GM06990 (cell line): ENCODE data around the gene PHETA1.
A peak's percentile ranks its signal among the peaks of the same experiment; 100 is the strongest.
"Not testable (repeated sequence)": the region's sequence is repeated elsewhere in the genome, so short reads cannot be mapped to it uniquely, and the experiment has no call there.

Source experiments
- DNase-seq: peaks from one replicate; pipeline ENCODE4 v3.0.0-alpha.2; 2011; ENCODE audit not compliant: insufficient read length; ENCODE audit errors: extremely low read depth
- H3K27me3 ChIP-seq: replicated peaks from 2 replicates; pipeline ENCODE4 v1.6.0; 2011; ENCODE audit warnings: low read length; ENCODE audit not compliant: control insufficient read depth, insufficient read depth
- H3K36me3 ChIP-seq: 2 replicates; pipeline ENCODE4 v1.5.1; 2011; ENCODE audit warnings: low read length; ENCODE audit not compliant: control insufficient read depth, insufficient read depth
- H3K4me3 ChIP-seq: replicated peaks from 2 replicates; pipeline ENCODE4 v1.5.1; 2011; ENCODE audit warnings: low read depth, mild to moderate bottlenecking, control low read depth, low read length
- CTCF ChIP-seq: IDR thresholded peaks from 2 replicates; pipeline ENCODE4 v1.5.1; 2011; ENCODE audit warnings: low read length, control low read depth, mild to moderate bottlenecking, inconsistent platforms; ENCODE audit not compliant: insufficient read depth, poor library complexity, severe bottlenecking

Gene PHETA1

GRCh38 chr12:111386885-111387284 lies 18.0 kb upstream of the PHETA1 start:
- DNase-seq = no peak
- H3K4me3 ChIP-seq = no peak overlapping the region
- no peaks in the 10 kb centered on the region for H3K27me3 ChIP-seq
- TF ChIP-seq CTCF = no peak
- no peaks in the 10 kb centered on the region for H3K36me3 ChIP-seq

- Histone ChIP-seq H3K4me3 (no peak overlapping the region), H3K27me3 (no peaks in the 10 kb centered on the region), H3K36me3 (no peaks in the 10 kb centered on the region)
- no peak for DNase-seq
- TF ChIP-seq CTCF = no peak
Measured at GRCh38 chr12:111384596-111384995, 15.7 kb upstream of the PHETA1 start.

- no peaks in the 10 kb centered on the region for H3K36me3 ChIP-seq
- no peak overlapping the region for H3K4me3 ChIP-seq
- no peaks in the 10 kb centered on the region for H3K27me3 ChIP-seq
- TF ChIP-seq CTCF = no peak
- no peak for DNase-seq
Measured at GRCh38 chr12:111379942-111380554, 11.2 kb upstream of the PHETA1 start.

GRCh38 chr12:111377440-111377839 lies 8.5 kb upstream of the PHETA1 start:
- no peak for DNase-seq
- Histone ChIP-seq H3K27me3 (no peaks in the 10 kb centered on the region), H3K36me3 (no peaks in the 10 kb centered on the region), H3K4me3 (no peak overlapping the region)
- TF ChIP-seq CTCF = no peak

- not testable (repeated sequence) for H3K27me3 ChIP-seq, DNase-seq, H3K36me3 ChIP-seq, H3K4me3 ChIP-seq
Measured at GRCh38 chr12:111373231-111373630, 4.3 kb upstream of the PHETA1 start.

- Histone ChIP-seq H3K27me3 (no peaks in the 10 kb centered on the region), H3K36me3 (no peaks in the 10 kb centered on the region), H3K4me3 (peak overlapping the region; percentile 80)
- DNase-seq = no peak
- TF ChIP-seq CTCF = no peak
Measured at GRCh38 chr12:111369496-111370220, 763 bp upstream of the PHETA1 start.
